HG03354 (cell line): ENCODE results near the gene GPC1.
A peak's percentile ranks its signal among the peaks of the same experiment; 100 is the strongest.

ENCODE experiments used
- ATAC-seq: cut with Tn5 transposase; IDR thresholded peaks from one replicate; pipeline ENCODE4 v1.9.1; 2021; ENCODE audit warnings: mild to moderate bottlenecking; ENCODE audit not compliant: unreplicated experiment, poor library complexity, severe bottlenecking

The GPC1 gene

DNA sequence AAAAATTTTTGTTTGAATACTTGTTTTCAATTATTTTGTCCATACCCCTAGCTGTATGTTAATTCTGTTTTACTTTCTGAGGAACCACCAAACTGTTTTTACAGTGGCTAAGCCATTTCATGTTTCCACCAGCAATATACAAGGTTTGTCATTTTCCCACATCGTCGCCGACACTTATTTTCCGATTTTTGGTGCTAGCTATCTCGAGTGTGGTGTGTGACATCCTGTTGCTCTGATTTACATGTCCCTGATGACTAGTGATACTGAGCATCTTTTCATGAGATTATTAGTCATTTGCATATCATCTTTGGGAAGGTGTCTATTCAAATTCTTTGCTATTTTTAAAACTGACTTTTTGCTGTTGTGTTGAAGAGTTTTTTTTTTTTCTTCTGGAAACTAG, 7.2 kb upstream of the GPC1 start:
- ATAC-seq: no peak

DNA sequence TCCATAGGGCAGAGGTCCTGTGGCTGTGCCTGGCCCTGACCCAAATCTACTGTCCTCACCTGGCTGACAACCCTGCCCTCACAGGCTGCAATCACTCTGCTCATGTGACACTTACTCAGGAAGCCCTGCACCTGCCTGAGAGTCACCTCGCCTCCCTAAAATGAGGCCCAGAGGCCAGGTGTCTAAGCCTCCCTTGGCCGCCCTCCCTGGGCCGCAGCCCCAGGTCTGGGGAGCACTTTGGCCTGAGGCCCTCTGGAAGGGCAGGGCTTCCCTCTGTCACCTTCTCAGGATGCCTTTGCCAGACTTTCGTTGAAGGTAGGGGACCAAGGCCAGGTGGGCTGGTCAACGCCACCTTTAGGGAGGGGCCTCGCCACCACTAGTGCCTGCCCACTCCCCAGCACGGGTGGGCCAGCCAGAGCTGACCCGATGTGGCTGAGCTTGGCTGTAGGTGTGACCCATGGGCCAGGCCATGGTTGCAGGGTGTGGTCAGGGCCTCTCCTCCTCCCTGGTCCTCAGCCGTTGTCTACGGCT, 6.1 kb upstream of the GPC1 start:
- no peak for ATAC-seq

DNA sequence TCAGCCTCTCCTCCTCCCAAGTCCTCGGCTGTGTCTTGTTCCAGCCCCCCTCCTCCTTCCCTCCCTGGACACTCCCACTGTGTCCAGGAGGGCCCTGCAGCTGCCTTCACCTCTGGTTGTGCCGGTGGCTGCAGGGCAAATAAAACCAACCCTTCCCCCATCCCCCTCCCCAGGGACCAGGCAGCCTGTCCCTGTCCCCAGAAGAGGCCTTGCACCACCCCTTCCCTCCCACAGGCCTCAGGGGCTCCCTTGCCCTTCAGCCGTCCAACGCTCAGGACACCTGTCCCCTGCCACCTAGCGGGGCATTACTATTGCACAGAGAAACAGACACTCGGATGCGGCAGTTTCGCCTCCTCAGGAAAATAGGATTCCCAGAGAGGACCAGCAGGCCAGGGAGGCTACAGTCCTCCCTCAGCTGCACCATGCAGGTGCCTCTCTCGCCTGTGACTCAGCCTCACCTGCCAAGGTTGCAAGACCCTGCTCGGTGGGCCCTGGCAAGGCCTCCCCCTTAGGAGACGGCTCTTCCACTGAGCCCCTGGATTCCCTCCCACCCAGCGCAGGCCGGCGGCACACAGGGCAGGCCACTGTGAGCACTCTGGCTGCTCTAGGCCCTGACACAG, 5.5 kb upstream of the GPC1 start:
- ATAC-seq: no peak

DNA sequence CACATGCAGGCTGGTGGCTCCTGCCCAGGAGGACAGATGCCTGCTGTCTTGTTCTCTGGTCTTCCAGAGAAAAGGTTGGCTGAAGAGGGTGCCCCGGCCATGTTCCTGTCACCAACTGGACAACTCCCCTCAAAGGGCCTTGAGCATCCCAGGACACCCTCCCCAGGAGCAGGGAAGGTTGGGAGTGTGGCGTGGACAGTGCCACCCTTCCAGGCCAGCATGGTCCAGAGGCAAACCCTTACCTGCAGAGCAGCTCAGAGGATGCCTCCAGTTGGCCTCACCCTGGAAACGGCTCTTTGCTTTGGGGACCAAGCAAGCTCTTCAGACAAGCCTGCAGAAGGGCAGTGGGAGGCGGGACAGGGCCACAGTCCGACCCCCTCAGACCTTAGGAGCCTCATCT, 4.9 kb upstream of the GPC1 start:
- no peak for ATAC-seq

DNA sequence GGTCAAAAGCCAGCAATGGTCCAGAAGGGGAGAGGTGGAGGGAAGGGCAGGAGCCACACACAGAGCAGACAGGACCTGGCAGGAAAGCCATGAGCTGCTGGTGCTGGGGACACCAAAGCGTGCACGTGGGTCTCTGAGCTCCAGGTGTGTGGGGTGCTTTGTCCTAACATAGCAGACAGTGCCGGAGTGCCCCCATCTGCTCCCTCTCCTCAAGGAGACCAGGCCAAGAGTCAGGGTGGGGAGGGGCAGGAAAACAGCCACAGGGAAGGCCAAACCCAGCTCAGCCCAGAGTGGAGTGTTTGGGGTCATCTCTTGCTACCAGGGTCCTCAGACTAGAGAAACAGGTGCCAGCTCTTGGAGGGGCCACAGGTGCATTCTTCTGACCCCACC, 4.2 kb upstream of the GPC1 start:
- no peak for ATAC-seq

DNA sequence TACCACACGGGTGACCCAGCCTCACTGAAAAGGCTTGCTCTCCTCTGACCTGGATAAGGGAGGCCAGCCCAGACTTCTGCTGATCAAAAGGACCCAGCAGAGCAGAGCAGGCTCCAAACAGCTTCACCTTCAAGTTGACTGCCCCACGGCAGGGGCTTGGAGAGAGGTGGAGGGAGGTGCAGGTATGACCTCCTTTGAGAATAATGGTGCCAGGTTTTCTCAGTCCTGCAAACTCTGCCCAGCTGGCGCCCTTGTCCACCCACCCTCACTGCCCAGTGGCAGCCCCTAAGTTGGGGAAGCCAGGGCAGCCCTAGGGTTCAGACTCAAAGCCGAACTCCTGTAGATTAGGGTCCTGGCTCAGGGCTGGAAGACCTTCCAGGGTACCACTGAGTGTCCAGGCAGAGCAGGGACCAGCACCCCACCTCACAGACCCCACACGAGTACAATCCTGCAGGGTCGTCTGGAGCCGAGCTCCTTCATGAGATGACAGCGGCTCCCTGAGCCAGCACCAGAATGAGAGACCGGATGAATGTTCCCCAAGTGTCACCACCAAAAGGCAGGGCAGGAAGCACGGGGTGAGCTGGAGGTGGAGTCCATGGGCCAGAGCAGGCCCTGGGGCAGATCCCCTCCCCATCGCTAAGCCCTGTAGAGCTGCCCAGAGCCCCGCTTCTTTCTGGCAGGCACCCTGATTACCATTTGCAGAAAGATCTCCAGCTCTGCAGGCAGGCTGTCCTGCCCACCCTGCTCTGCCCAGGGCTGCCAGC, 3.6 kb upstream of the GPC1 start:
- ATAC-seq: no peak

DNA sequence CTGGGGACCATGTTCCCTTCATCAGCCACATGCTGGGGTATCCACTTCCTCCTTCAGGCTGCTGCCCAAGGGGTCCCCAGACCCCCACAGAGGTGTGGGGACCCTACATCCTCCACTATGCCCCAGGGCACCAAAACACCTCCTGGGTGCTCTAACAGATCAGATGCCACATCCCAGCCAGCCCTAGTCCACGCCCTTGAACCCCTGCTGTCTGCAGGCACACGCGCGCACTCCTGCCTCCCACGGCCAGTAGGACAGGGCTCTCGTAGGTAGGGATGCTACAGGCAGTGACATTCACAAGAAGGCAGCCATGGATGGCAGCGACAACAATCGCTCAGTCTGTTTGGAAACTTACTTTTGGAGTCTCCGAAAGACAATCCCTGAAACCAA, 3.0 kb upstream of the GPC1 start:
- no peak for ATAC-seq

DNA sequence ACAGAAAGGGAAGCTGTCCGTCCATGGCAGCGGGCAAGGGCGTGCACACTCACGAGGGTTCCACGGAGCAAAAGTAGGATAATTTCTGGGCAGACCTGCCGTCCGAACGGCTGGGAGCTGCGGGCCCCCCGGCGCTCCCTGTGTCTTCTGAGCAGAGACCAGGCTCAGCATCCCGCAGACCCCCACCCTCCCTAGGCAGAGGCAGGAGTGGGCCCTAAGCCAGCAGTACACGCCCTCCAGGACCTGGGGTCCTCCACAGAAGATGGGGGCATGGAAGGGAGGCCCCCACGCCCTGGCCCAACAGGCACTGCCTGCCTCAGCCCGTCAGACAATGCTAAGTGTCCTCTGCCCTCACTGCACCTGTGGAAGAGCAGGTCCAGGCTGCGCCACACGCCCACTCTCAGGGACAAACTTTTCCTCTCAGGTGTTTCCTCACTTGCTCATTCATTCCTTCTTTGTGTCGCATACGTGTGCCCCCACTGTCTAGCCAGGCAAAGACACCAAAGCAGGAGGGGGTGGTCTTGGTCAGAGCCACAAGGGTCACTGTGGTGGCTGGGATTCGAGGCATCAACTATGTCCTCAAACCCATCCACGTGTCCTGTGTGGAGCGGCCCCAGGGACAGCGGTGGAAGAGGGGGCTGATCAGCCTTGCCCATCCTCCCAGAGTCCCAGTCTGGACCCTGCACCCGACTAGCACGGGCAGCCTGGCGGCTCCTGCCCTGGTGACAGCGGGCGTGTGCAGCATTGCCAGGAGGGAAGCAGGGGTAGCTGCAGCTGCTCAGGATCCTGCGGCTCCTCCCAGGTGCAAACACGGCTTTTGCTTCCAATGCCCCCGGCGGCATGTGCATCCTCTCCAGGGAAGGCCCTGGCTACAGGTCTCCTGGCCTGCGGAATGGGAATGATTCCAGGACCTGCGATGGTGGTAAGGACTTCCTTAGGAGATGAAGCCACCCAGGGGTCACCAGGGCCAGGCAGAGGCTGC, 2.4 kb upstream of the GPC1 start:
- no peak for ATAC-seq

DNA sequence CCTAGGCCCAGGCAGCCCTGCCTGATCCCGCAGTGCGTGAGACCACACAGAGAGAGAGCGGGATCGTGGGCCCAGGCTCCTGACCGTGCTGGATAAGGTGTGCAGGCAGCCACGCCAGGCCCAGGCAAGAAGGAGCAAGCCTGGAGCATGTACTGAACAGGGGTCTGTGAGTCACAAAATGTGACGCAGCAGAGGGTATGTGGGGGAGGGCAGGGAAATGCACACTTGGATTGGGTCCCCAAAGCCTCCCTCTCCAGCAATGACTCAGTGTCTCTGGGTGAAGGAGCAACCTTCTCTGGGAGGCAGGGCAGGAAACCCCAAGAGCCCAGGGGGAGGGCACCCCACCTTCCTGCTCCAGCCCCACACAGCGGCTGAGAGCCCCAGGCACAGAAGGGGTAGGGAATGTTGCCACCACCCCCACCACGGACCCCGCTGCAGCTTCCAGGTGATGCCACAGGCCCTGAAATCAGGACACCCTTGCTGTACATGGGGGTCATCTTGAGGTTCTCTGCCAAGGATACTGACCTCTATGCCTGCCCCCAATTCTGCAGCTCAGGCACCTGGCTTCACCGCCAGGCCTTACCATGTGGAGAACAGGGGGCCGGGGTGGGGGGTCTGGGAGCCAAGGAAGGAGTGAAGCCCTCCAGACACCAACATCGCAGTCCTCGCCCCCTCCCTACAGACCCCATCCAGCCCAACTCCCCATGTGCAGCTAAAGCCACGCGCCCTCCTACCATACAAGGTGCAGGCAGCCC, 1.3 kb upstream of the GPC1 start:
- ATAC-seq: no peak

DNA sequence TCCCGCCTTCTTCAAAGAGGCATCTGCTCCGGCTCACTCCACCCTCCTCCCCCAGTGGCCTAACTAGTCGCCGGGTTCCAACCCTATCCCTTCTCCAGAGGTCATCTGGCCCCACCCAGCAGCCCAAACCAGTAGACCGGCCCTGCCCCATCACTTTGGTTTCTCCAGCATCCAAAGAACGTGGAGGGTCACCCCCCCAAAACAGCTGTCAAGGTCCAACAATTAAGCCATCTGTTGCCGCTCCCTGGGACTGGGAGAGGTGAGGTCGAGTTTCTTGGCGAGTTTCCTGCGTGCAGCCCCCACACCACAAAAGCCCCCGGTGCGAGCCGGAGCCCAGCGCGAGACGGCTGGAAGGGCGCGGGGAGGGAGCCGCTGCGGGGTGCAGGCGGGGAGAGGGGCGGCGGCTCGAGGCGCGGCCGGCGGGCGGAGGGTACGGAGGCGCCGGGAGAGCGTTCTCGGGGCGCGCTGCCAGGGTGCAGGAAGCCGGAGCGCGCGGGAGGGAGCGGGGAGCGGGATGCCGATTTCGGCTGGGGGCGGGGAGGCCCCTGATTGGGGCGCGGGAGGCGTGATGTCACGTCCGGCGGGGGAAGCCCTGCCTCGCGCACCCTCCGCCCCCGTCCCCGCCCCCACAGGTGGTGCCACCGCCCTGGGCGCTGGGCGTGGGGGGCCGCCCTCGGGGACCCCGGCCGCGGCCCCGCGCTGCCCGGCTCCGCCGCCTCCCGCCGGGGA, 571 bp upstream of the GPC1 start:
- peak; percentile 71 for ATAC-seq

DNA sequence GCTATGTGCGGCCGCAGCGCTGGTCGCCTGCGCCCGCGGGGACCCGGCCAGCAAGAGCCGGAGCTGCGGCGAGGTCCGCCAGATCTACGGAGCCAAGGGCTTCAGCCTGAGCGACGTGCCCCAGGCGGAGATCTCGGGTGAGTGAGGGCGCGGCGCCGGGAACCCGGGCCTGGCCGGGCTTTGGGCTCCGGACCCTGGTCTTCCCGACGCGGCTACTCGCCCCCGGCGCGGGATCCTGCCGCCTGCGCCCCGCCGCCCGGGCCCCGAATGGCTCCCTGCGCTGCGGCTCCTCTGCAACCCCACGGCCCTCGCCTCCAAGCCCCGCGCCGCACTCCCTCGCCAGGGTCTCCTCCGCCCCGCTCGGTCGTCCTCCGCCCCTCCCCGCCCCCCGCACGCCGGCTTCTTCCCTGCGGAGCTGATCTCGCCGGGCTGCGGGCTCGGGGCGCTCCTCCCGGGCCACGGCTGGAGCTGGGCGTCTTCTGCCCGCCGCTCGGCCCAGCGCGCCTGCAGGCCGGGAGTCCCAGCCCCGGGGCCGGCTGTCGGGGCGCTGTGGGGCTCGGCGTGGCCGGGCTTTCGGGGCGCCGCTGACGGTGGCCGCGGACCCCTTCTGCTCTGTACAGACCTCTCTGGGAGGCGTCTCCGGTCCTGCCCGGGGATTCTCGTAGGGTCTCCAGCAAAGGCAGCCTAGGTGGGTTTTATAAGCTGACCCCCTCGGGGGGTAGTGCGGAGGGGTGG, 652 bp downstream of the GPC1 start:
- ATAC-seq: peak; percentile 26

DNA sequence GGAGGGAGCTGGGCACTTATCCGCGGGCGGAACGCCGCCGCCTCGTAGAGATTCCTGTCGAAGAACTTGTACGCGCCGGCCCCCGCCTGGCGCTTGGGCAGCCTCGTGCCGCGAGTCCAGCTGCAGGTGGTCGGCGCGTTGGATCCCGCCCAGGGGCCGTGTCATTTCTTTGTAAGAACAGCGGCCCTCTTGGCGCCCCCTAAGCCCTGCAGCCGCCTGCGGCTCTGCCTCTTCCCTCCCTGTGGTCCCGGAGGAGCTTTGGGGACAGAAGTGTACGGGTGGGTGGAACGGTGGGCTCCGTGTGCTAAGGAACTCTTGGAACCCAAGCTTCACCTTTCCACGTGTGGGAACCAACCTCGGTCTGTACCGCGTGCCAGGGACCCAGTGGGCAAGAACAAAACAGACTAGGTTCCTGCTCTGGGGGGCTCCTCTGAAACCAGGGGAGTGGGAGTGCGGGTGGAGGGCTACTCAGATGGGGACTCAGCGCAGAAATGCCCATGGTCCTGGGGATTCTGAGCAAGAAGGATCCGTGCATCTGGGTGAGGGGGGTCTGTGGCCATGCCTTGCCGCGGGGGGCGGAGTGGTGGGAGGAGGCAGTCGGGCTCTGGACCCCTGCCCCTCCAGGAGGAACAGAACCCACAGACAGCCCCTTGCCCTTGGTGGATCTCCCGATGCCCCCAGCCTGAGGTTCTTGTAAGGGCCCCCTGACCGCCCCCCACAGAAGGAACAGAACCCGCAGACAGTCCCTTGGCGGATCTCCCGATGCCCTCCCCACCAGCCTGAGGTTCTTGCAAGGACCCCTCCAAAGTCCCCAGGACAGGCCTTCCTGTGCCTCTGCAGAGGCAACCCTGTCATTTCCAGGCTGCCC, 1.5 kb downstream of the GPC1 start:
- ATAC-seq: no peak

DNA sequence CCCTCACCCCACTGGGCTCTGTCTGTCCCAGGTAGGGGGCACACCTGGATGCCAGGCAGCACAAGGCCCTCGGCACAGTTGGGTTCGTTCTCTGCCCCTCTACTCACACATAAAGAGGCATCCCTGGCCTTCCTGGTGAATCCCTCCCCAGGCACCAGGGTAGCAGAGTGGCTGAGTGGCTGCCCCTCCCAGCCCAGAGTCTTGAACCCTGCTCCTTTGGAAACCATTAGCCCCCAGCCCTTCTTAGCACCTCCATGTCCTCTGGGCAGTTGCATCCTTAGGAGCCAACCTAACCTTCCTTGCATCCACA, 2.0 kb downstream of the GPC1 start:
- no peak for ATAC-seq

DNA sequence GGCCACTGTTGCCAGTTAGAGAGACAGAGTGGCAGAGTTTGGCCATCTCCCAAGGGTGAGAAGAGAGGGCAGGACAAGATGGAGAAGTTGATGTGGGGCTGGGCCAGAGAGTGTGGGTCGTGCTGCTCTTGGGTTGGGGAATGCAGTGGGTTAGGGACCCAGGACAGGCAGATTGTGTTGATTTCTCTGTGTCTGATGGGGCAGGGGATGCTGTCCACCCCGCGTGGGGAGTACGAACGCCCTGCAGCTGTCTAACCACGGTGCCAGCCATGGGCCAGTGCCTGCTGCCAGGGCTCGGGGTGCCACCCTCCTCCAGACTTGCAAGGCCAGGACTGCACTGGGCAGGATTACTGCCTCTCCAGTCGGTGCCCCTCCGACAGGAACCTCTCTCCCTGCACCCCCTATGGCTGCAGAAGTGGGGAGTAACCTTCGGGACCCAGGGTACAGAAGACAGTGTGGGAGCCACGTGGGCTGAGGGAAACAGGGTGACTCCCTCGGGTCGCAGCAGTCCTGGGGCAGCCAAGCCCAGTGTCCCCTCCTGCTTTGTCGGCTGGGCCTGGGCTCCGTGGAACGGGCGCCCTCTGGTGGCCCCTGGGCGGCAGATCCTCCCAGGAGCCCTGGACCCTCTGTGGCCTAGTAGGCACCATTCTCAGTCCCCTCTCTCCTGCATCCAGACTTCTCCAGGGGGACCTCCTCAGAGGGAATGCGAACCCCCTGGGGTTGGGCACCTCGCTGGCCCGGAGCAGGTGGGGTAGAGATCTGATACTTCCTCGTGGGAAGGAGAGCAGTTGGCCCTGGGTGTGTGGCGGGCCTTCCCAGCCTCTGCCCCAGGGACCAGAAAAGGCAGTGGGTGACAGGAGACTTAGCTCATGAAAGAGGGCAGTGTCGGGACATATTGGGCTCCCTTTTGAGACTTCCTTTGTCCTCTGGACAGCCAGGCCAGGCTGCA, 2.7 kb downstream of the GPC1 start:
- ATAC-seq: no peak

DNA sequence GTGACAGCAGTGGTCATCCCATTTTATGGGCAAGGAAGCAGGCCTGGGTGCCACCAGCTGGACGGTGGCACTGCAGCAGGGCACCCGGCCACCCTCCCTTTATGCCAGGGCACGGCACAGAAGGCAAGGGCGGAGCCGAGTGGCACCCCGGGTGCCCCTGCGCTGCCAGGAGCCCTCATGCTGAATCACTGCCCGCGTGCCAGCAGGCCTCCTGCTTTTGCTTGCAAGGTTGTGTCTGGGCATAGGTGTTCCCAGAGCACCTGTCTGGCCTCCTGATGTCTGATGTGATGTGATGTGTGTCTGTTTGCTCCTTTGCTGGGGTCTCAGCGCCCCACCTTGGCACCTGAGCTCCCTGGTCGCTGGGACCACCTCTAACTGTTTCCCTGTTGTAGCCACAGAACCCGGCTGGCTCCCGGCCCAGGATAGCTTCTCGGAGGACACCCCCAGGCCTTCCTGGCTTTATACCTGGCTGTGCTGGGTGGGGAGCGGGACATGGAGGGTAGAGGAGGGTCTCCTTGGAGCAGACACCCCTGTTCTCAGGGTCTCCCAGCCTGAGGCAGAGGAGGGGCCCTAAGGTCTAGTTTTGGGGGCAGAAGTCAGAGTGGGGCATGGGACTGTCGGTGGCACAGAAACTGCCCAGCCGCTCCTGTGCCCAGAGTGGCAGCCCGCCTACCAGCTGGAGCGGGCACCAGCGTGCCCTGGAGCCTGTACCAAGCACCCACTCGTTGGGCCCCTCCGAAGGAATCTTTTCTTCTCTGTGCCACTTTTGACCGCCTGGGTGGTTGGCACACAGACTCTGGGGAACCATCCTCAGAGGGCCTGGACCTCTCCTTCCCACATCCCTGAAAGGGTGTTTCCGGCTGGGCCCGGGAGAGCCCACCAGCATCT, 3.6 kb downstream of the GPC1 start:
- ATAC-seq: no peak

DNA sequence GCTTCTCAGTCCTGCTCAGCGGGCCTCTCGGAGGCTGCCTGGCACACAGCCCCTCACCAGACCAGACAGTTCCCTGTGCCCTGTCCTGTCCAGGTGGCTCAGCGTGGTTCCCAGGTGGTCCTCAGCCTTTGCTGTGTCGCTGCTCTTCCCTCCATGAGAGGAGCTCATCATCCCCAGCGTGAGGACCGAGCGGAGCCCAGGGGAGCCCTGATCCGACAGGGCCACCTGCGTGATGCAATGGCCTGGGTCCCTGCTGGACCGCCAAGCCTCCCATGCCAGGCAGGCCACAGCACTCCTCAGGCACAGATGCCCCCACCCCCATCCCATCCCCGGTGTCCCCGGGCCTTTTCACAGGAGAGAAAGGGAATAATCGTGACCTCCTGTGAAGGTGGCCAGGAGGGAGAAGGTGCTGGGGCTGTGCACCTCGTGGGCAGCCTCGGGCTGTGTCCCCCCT, 4.3 kb downstream of the GPC1 start:
- no peak for ATAC-seq
